SK-N-SH treated with all-trans-retinoic acid at 6 μM for 48 hours (cell line): ENCODE measurements around the gene CPLANE2.

ENCODE experiments used
- ATAC-seq: fragments of 200-7000 bp; cut with Tn5 transposase; 3 replicates; pipeline ENCODE4 v1.9.1; 2020; ENCODE audit warnings: mild to moderate bottlenecking, moderate library complexity
- ARNTL ChIP-seq: fragments of 450-650 bp; formaldehyde crosslinking; IDR thresholded peaks from 2 replicates; pipeline ENCODE4 v1.5.0; 2020; ENCODE audit warnings: low read depth, mild to moderate bottlenecking, moderate library complexity, borderline replicate concordance
- BACH2 ChIP-seq: fragments of 250-450 bp; sonication (Bioruptor Pico); IDR thresholded peaks from 2 replicates; pipeline ENCODE4 v1.9.0; 2021; ENCODE audit warnings: mild to moderate bottlenecking, borderline replicate concordance
- CREB5 ChIP-seq: fragments of 250-450 bp; sonication (Bioruptor Pico); IDR thresholded peaks from 2 replicates; pipeline ENCODE4 v1.5.1; 2020; ENCODE audit warnings: low read depth, mild to moderate bottlenecking, moderate library complexity
- CSDC2 ChIP-seq: fragments of 250-450 bp; sonication (Bioruptor Pico); IDR thresholded peaks from 2 replicates; pipeline ENCODE4 v1.5.0; 2020; ENCODE audit warnings: mild to moderate bottlenecking, moderate library complexity
- ESRRG ChIP-seq: fragments of 250-450 bp; sonication (Bioruptor Pico); IDR thresholded peaks from 2 replicates; pipeline ENCODE4 v1.6.1; 2021; ENCODE audit warnings: mild to moderate bottlenecking
- GLIS3 ChIP-seq: fragments of 250-450 bp; sonication (Bioruptor Pico); IDR thresholded peaks from 2 replicates; pipeline ENCODE4 v1.5.0; 2020; ENCODE audit warnings: mild to moderate bottlenecking, moderate library complexity
- ISL1 ChIP-seq: fragments of 250-450 bp; sonication (Bioruptor Pico); IDR thresholded peaks from 2 replicates; pipeline ENCODE4 v2.1.2; 2022; ENCODE audit warnings: mild to moderate bottlenecking, moderate library complexity
- OSR1 ChIP-seq: fragments of 250-450 bp; sonication (Bioruptor Pico); IDR thresholded peaks from 2 replicates; pipeline ENCODE4 v1.8.0; 2022; ENCODE audit warnings: moderate library complexity, mild to moderate bottlenecking, inconsistent platforms
- POU6F1 ChIP-seq: fragments of 250-450 bp; sonication (Bioruptor Pico); IDR thresholded peaks from 2 replicates; pipeline ENCODE4 v1.8.0; 2021; ENCODE audit warnings: low read depth, mild to moderate bottlenecking, moderate library complexity, borderline replicate concordance
- PPARA ChIP-seq: fragments of 250-450 bp; sonication (Bioruptor Pico); IDR thresholded peaks from 2 replicates; pipeline ENCODE4 v1.5.0; 2020; ENCODE audit warnings: mild to moderate bottlenecking, borderline replicate concordance
- RARB ChIP-seq: fragments of 250-450 bp; sonication (Bioruptor Pico); IDR thresholded peaks from 2 replicates; pipeline ENCODE4 v1.8.0; 2021; ENCODE audit warnings: mild to moderate bottlenecking, moderate library complexity
- TCF4 ChIP-seq: fragments of 250-450 bp; sonication (Bioruptor Pico); IDR thresholded peaks from 2 replicates; pipeline ENCODE4 v1.8.0; 2021; ENCODE audit warnings: mild to moderate bottlenecking, moderate library complexity, borderline replicate concordance
- ZC3H10 ChIP-seq: fragments of 250-450 bp; sonication (Bioruptor Pico); IDR thresholded peaks from 2 replicates; pipeline ENCODE4 v1.5.1; 2021; ENCODE audit warnings: mild to moderate bottlenecking, moderate library complexity
- ZFP3 ChIP-seq: fragments of 250-450 bp; sonication (Bioruptor Pico); IDR thresholded peaks from 2 replicates; pipeline ENCODE4 v1.5.0; 2020; ENCODE audit warnings: mild to moderate bottlenecking, moderate library complexity
- ZFP30 ChIP-seq: fragments of 450-650 bp; formaldehyde crosslinking; IDR thresholded peaks from 2 replicates; pipeline ENCODE4 v1.5.0; 2022; ENCODE audit warnings: mild to moderate bottlenecking, moderate library complexity
- ZNF565 ChIP-seq: fragments of 450-650 bp; formaldehyde crosslinking; conservative IDR thresholded peaks from 2 replicates; pipeline ENCODE4 v1.5.0; 2020; ENCODE audit warnings: low read depth, mild to moderate bottlenecking, moderate library complexity
- ZNF70 ChIP-seq: fragments of 450-650 bp; formaldehyde crosslinking; IDR thresholded peaks from 2 replicates; pipeline ENCODE4 v1.5.0; 2020; ENCODE audit warnings: mild to moderate bottlenecking, moderate library complexity
- ZNF8 ChIP-seq: fragments of 450-650 bp; formaldehyde crosslinking; IDR thresholded peaks from 2 replicates; pipeline ENCODE4 v1.5.0; 2020; ENCODE audit warnings: mild to moderate bottlenecking, moderate library complexity
- TF ChIP-seq, protein P1 (sequence below): fragments of 250-450 bp; sonication (Bioruptor Pico); IDR thresholded peaks from 2 replicates; pipeline ENCODE4 v1.8.0; 2020; ENCODE audit warnings: mild to moderate bottlenecking, moderate library complexity, borderline replicate concordance
- TF ChIP-seq, protein P2 (sequence below): fragments of 250-450 bp; sonication (Bioruptor Pico); IDR thresholded peaks from 2 replicates; pipeline ENCODE4 v1.5.0; 2020; ENCODE audit warnings: mild to moderate bottlenecking, moderate library complexity
- TF ChIP-seq, protein P3 (sequence below): fragments of 250-450 bp; sonication (Bioruptor Pico); IDR thresholded peaks from 2 replicates; pipeline ENCODE4 v1.5.1; 2021; ENCODE audit warnings: mild to moderate bottlenecking, moderate library complexity

The CPLANE2 gene

DNA sequence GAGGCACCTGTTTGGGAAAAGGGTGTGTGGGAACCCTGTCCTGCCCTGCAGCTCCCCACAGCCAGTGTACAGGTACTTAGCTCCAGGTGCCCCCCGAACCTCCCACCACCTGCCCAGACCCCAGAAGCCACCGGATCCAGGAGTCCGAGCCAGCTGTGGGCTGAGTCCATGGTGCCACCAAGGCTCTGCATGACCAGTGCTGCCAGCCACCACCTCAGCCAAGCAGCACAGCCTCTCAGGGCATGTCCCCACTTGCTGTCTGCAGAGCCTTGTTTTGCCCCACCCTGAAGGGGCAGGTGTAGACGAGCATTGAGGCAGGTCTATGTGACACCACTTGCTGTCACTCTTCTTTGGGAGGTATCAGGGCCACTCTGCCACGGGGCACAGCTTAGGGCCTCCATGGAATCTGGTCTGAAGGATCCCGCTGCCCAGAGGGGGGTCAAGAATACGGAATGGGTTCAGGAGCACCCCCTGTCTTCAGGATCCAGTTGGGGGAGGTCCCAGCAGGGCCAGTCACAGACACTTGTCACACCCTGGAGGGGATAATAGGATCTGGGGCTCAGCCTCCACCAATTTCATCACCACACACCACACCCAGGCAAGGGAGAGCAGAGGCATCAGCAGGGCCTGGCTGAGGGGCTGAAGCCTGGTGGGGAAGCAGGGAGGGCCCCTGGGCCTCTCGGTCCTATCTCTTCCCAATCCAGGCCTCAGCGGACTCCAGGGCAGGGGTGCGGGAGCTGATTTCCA, 52.3 kb downstream of the CPLANE2 start (continued):
- TF ChIP-seq ZNF565 (CRISPR knock-in tag), result no peak
- TF ChIP-seq, all 23 proteins: peak for 0

GRCh38 chr1:16183765-16184556, 53.0 kb downstream of the CPLANE2 start:
- ATAC-seq, result no peak
- no peak for TF ChIP-seq CREB5 (CRISPR knock-in tag)
- no peak for TF ChIP-seq PPARA
- no peak for TF ChIP-seq TCF4 (CRISPR knock-in tag)
- TF ChIP-seq ZNF8 (CRISPR knock-in tag), result no peak
- no peak for TF ChIP-seq RARB
- no peak for TF ChIP-seq ZC3H10 (CRISPR knock-in tag)
- no peak for TF ChIP-seq ZFP30 (CRISPR knock-in tag)
- TF ChIP-seq ZNF70 (CRISPR knock-in tag), result no peak
- TF ChIP-seq OSR1, result no peak
- TF ChIP-seq GLIS3 (CRISPR knock-in tag), result no peak
- TF ChIP-seq ZNF565 (CRISPR knock-in tag), result no peak
- no peak for TF ChIP-seq ESRRG (CRISPR knock-in tag)
- TF ChIP-seq ISL1 (CRISPR knock-in tag), result no peak
- no peak for TF ChIP-seq POU6F1 (CRISPR knock-in tag)
- TF ChIP-seq CSDC2 (CRISPR knock-in tag), result no peak
- TF ChIP-seq, protein P1, sequence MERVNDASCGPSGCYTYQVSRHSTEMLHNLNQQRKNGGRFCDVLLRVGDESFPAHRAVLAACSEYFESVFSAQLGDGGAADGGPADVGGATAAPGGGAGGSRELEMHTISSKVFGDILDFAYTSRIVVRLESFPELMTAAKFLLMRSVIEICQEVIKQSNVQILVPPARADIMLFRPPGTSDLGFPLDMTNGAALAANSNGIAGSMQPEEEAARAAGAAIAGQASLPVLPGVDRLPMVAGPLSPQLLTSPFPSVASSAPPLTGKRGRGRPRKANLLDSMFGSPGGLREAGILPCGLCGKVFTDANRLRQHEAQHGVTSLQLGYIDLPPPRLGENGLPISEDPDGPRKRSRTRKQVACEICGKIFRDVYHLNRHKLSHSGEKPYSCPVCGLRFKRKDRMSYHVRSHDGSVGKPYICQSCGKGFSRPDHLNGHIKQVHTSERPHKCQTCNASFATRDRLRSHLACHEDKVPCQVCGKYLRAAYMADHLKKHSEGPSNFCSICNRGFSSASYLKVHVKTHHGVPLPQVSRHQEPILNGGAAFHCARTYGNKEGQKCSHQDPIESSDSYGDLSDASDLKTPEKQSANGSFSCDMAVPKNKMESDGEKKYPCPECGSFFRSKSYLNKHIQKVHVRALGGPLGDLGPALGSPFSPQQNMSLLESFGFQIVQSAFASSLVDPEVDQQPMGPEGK (CRISPR knock-in tag), result no peak
- TF ChIP-seq, protein P2, sequence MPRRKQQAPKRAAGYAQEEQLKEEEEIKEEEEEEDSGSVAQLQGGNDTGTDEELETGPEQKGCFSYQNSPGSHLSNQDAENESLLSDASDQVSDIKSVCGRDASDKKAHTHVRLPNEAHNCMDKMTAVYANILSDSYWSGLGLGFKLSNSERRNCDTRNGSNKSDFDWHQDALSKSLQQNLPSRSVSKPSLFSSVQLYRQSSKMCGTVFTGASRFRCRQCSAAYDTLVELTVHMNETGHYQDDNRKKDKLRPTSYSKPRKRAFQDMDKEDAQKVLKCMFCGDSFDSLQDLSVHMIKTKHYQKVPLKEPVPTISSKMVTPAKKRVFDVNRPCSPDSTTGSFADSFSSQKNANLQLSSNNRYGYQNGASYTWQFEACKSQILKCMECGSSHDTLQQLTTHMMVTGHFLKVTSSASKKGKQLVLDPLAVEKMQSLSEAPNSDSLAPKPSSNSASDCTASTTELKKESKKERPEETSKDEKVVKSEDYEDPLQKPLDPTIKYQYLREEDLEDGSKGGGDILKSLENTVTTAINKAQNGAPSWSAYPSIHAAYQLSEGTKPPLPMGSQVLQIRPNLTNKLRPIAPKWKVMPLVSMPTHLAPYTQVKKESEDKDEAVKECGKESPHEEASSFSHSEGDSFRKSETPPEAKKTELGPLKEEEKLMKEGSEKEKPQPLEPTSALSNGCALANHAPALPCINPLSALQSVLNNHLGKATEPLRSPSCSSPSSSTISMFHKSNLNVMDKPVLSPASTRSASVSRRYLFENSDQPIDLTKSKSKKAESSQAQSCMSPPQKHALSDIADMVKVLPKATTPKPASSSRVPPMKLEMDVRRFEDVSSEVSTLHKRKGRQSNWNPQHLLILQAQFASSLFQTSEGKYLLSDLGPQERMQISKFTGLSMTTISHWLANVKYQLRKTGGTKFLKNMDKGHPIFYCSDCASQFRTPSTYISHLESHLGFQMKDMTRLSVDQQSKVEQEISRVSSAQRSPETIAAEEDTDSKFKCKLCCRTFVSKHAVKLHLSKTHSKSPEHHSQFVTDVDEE (CRISPR knock-in tag), result no peak
- no peak for TF ChIP-seq ZFP3
- TF ChIP-seq, protein P3, sequence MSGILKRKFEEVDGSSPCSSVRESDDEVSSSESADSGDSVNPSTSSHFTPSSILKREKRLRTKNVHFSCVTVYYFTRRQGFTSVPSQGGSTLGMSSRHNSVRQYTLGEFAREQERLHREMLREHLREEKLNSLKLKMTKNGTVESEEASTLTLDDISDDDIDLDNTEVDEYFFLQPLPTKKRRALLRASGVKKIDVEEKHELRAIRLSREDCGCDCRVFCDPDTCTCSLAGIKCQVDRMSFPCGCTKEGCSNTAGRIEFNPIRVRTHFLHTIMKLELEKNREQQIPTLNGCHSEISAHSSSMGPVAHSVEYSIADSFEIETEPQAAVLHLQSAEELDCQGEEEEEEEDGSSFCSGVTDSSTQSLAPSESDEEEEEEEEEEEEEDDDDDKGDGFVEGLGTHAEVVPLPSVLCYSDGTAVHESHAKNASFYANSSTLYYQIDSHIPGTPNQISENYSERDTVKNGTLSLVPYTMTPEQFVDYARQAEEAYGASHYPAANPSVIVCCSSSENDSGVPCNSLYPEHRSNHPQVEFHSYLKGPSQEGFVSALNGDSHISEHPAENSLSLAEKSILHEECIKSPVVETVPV (CRISPR knock-in tag), result no peak

- no peak for ATAC-seq
- TF ChIP-seq, protein P1 (CRISPR knock-in tag), result no peak
- TF ChIP-seq CSDC2 (CRISPR knock-in tag) (no peak), ARNTL (CRISPR knock-in tag) (no peak), BACH2 (CRISPR knock-in tag) (no peak), ZFP3 (no peak), ZNF565 (CRISPR knock-in tag) (no peak), ZNF8 (CRISPR knock-in tag) (no peak), ZNF70 (CRISPR knock-in tag) (no peak), GLIS3 (CRISPR knock-in tag) (no peak), ZFP30 (CRISPR knock-in tag) (no peak), CREB5 (CRISPR knock-in tag) (no peak), ZC3H10 (CRISPR knock-in tag) (no peak)
- TF ChIP-seq, protein P3 (CRISPR knock-in tag), result no peak
Observed at GRCh38 chr1:16183179-16183578, 53.8 kb downstream of the CPLANE2 start.
